Measurements from ENCODE around the gene IDUA. TPM values are rescaled to one million over a fixed set of nuclear protein-coding genes. Genes with fewer than 3 reads are reported as not detected.

The IDUA gene
- total and polyA plus RNA-seq, 4 donors = 3.0 to 4.5 (median 3.8) TPM

DNA sequence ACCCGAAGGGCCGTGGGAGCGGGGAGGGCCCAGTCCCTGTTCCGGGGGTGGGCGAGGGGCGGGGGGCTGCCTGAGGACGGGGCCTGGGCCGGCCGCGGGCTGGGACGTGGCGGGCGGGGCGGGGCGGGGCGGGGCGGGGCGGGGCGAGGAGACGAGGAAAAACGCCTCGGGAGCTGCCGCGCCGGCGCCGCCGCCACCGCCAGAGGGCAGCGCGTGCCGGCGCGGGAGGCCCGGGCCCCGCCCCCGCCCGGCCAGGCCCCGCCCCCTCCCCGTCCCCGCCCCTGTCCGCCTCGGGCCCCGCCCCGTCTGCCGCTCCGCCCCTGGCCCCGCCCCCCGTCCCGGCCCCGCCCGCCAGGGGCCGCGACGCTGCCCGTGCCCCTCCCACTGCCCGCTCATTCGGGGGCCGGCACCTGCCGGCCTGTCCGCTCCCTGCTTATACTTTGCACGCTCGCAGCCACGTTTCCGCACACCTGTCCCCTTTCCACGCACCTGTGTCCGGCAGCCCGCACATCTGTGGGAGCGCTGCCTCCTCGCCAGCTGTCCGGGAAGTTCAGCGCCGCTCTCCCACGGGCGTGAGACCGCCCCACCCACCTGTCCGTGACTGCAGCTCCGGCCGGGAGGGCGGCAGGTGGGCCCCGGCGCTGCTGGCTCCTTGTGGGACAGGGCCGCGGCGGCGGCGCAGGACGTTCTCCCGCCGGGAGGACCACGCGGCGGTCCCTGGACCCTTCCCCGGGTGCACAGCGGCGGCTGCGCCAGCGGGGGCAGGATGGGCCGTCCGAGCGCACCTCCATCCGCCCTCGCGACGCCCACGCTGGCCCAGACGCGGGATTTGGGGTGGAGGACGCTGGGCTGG lies 22.9 kb downstream of the IDUA start:
- peak; percentile 82 for DNase-seq (ENCODE audit: low spot score)
- Histone ChIP-seq H3K36me3 (ENCODE audit: control insufficient read depth in 4 of 4, insufficient read depth in 3 of 4, low read depth in 1 of 4, low read length in 3 of 4) (peaks cover 0 to 4% (median 0%) of the 10 kb centered on the region in 4 donors), H3K4me3 (ENCODE audit: low read depth in 1 of 3, low read length in 3 of 3) (peak overlapping the region; percentile 63 to 75 (median 68)), H3K27ac (ENCODE audit: low read depth in 1 of 2, low read length in 2 of 2) (peak overlapping the region; percentile 50 to 64), H3K9me3 (ENCODE audit: control insufficient read depth in 4 of 4, low read length in 3 of 4) (no peaks in the 10 kb centered on the region), H3K27me3 (ENCODE audit: control insufficient read depth in 4 of 4, insufficient read depth in 4 of 4, low read length in 3 of 4) (no peaks in the 10 kb centered on the region), H3K4me1 (ENCODE audit: control insufficient read depth in 4 of 4, insufficient read depth in 4 of 4, low read length in 3 of 4) (peaks cover 22 to 35% (median 31%) of the 10 kb centered on the region in 4 donors), H3K9ac (ENCODE audit: low read depth in 1 of 2, low read length in 2 of 2) (peak overlapping the region in 1 of 2 donors; percentile 38)
- TF ChIP-seq, protein P1, sequence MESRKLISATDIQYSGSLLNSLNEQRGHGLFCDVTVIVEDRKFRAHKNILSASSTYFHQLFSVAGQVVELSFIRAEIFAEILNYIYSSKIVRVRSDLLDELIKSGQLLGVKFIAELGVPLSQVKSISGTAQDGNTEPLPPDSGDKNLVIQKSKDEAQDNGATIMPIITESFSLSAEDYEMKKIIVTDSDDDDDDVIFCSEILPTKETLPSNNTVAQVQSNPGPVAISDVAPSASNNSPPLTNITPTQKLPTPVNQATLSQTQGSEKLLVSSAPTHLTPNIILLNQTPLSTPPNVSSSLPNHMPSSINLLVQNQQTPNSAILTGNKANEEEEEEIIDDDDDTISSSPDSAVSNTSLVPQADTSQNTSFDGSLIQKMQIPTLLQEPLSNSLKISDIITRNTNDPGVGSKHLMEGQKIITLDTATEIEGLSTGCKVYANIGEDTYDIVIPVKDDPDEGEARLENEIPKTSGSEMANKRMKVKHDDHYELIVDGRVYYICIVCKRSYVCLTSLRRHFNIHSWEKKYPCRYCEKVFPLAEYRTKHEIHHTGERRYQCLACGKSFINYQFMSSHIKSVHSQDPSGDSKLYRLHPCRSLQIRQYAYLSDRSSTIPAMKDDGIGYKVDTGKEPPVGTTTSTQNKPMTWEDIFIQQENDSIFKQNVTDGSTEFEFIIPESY (IDR thresholded peaks at IDR 0.05) = no peak
- TF ChIP-seq, protein P2, sequence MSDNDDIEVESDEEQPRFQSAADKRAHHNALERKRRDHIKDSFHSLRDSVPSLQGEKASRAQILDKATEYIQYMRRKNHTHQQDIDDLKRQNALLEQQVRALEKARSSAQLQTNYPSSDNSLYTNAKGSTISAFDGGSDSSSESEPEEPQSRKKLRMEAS (IDR thresholded peaks at IDR 0.05) = no peak
- TF ChIP-seq FOXA1 (IDR thresholded peaks at IDR 0.05) (no peak), RAD21 (IDR thresholded peaks at IDR 0.05) (no peak), SP1 (IDR thresholded peaks at IDR 0.05) (no peak), HNF4A (conservative IDR thresholded peaks at IDR 0.05) (no peak)
- TF ChIP-seq, protein P3, sequence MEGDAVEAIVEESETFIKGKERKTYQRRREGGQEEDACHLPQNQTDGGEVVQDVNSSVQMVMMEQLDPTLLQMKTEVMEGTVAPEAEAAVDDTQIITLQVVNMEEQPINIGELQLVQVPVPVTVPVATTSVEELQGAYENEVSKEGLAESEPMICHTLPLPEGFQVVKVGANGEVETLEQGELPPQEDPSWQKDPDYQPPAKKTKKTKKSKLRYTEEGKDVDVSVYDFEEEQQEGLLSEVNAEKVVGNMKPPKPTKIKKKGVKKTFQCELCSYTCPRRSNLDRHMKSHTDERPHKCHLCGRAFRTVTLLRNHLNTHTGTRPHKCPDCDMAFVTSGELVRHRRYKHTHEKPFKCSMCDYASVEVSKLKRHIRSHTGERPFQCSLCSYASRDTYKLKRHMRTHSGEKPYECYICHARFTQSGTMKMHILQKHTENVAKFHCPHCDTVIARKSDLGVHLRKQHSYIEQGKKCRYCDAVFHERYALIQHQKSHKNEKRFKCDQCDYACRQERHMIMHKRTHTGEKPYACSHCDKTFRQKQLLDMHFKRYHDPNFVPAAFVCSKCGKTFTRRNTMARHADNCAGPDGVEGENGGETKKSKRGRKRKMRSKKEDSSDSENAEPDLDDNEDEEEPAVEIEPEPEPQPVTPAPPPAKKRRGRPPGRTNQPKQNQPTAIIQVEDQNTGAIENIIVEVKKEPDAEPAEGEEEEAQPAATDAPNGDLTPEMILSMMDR (IDR thresholded peaks at IDR 0.05; ENCODE audit: low read depth, low read length, missing input control) = peak; percentile 20
- WGBS = 1% methylated on average over 105 of the region's 109 CpGs

DNA sequence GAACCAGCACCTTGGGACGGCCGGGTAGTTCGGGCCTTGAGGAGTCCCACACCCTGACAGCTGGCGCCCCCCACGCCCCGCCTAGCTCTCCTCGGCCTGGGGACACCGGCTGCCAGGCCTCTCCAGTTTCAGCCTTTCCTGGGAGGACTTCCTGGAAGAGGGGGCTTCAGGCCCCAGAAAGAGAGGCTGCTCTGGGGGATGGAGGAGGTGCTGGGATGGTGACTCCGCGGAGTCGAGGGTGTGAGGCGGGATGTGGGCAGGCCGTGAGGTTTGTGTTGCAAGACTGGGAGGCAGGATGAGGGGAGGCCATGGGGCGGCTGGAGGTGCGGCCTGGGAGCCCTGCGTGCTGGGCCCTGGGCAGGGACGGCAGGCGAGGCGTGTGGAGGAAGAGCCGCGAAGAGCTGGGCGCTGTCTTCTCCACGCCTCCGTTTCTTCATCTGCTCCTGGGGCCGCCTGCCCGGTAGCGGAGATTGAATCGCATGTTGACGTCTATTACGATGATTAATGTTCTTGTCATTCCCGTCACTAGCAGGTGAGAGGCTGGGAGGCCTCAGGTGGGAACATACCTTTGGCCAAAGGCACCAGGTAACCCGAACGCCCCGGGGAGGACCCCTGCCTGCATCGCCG lies 23.7 kb downstream of the IDUA start:
- H3K4me1 ChIP-seq (ENCODE audit: control insufficient read depth in 4 of 4, insufficient read depth in 4 of 4, low read length in 3 of 4) = peaks cover 22 to 35% (median 31%) of the 10 kb centered on the region in 4 donors
- H3K9me3 ChIP-seq (ENCODE audit: control insufficient read depth in 4 of 4, low read length in 3 of 4) = no peaks in the 10 kb centered on the region
- peak; percentile 11 for TF ChIP-seq SP1 (IDR thresholded peaks at IDR 0.05)
- no peak for TF ChIP-seq NR2F2 (IDR thresholded peaks at IDR 0.05)
- peaks cover 0 to 5% (median 0%) of the 10 kb centered on the region in 4 donors for H3K36me3 ChIP-seq (ENCODE audit: control insufficient read depth in 4 of 4, insufficient read depth in 3 of 4, low read depth in 1 of 4, low read length in 3 of 4)
- no peak overlapping the region for H3K9ac ChIP-seq (ENCODE audit: low read depth in 1 of 2, low read length in 2 of 2)
- H3K27ac ChIP-seq (ENCODE audit: low read depth in 1 of 2, low read length in 2 of 2) = peak overlapping the region; percentile 50 to 64
- WGBS = 5% methylated on average over 36 of the region's 36 CpGs
- H3K4me3 ChIP-seq (ENCODE audit: low read depth in 1 of 3, low read length in 3 of 3) = peak overlapping the region in 2 of 3 donors; percentile 75 to 94
- no peak for DNase-seq (ENCODE audit: low spot score)
- no peaks in the 10 kb centered on the region for H3K27me3 ChIP-seq (ENCODE audit: control insufficient read depth in 4 of 4, insufficient read depth in 4 of 4, low read length in 3 of 4)

DNA sequence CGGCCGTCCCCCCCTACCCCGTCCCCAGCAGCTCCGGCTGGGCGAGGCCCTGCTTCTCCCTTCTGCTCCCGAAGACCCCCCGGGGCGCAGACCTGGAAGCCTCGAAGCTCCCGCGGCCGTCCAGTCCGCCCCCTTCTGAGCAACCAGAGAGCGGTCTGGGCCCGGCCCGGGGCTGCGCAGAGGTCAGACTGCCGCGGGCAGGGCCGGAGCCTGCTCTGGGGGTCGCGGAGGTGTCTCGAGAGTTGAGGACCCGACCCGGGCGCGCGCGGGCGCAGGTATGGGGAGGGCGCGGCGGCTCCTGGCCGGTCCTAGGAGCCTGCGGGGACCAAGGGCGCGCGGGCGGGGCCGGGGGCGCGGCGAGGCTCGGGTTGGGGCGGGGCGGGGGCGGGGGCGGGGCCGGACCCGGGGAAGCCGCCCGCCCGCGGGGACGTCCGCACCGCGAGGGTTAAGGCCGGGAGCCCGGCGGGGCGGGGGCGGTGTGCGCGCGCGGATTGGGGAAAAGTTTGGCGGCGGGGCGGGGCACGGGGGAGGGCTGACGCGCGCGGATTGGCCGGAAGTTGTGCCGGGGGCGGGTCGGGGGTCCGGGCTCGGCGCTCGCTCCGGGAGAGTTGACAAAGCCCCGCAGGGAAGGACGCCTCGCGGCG lies 24.3 kb downstream of the IDUA start, which contains the start of gene FGFRL1:
Gene FGFRL1, plus strand, starts transcription at position 605 of the 644 bp plus-strand sequence. CDS start 860 bp downstream, outside the sequence.
- H3K9ac ChIP-seq (ENCODE audit: low read depth in 1 of 2, low read length in 2 of 2) = no peak within 1 kb of the TSS

More for the DNA sequence above, 24.3 kb downstream of the IDUA start, which contains the start of gene FGFRL1:
- H3K9me3 ChIP-seq (ENCODE audit: control insufficient read depth in 4 of 4, low read length in 3 of 4) = no peaks in the 10 kb centered on the region
- TF ChIP-seq RAD21 (IDR thresholded peaks at IDR 0.05) (no peak), EGR1 (IDR thresholded peaks at IDR 0.05; ENCODE audit: low read depth in 2 of 2) (peak in 1 of 2 donors; percentile 55), TAF1 (conservative IDR thresholded peaks at IDR 0.05) (no peak)
- TF ChIP-seq, protein P3 (IDR thresholded peaks at IDR 0.05; ENCODE audit: low read depth, low read length, missing input control) = no peak
- H3K36me3 ChIP-seq (ENCODE audit: control insufficient read depth in 4 of 4, insufficient read depth in 3 of 4, low read depth in 1 of 4, low read length in 3 of 4) = peaks cover 0 to 5% (median 0%) of the 10 kb centered on the region in 4 donors
- no peaks in the 10 kb centered on the region for H3K27me3 ChIP-seq (ENCODE audit: control insufficient read depth in 4 of 4, insufficient read depth in 4 of 4, low read length in 3 of 4)
- peaks cover 22 to 35% (median 31%) of the 10 kb centered on the region in 4 donors for H3K4me1 ChIP-seq (ENCODE audit: control insufficient read depth in 4 of 4, insufficient read depth in 4 of 4, low read length in 3 of 4)
- peak within 1 kb of the TSS; percentile 50 to 61 for H3K27ac ChIP-seq (ENCODE audit: low read depth in 1 of 2, low read length in 2 of 2)
- DNase-seq (ENCODE audit: low spot score) = peak; percentile 91
- WGBS = 1% methylated on average over 89 of the region's 89 CpGs
- H3K4me3 ChIP-seq (ENCODE audit: low read depth in 1 of 3, low read length in 3 of 3) = peak within 1 kb of the TSS; percentile 41 to 94 (median 75)

Measured in liver (tissue), 9 donors.